HG03064 (cell line): ENCODE results near the gene SLC6A17.

Source experiments
- ATAC-seq: cut with Tn5 transposase; IDR thresholded peaks from one replicate; pipeline ENCODE4 v1.9.1; 2021; ENCODE audit warnings: low read depth; ENCODE audit not compliant: unreplicated experiment

The SLC6A17 gene

GRCh38 chr1:110170766-110171733 lies 20.8 kb downstream of the SLC6A17 start:
- ATAC-seq: no peak

- ATAC-seq: no peak
Observed at GRCh38 chr1:110172001-110172400, 21.7 kb downstream of the SLC6A17 start.

- no peak for ATAC-seq
Observed at GRCh38 chr1:110173466-110174105, 23.3 kb downstream of the SLC6A17 start.

- no peak for ATAC-seq
Observed at GRCh38 chr1:110174961-110175360, 24.7 kb downstream of the SLC6A17 start.

GRCh38 chr1:110176299-110176956 lies 26.1 kb downstream of the SLC6A17 start:
- ATAC-seq: no peak

- ATAC-seq: no peak
Observed at GRCh38 chr1:110177775-110178174, 27.5 kb downstream of the SLC6A17 start.

GRCh38 chr1:110183642-110184167 lies 33.4 kb downstream of the SLC6A17 start:
- no peak for ATAC-seq

GRCh38 chr1:110184446-110184845 lies 34.2 kb downstream of the SLC6A17 start:
- no peak for ATAC-seq

- ATAC-seq: no peak
Observed at GRCh38 chr1:110185181-110185580, 34.9 kb downstream of the SLC6A17 start.

- no peak for ATAC-seq
Observed at GRCh38 chr1:110186558-110186957, 36.3 kb downstream of the SLC6A17 start.

- no peak for ATAC-seq
Observed at GRCh38 chr1:110187139-110187890, 37.0 kb downstream of the SLC6A17 start.

- ATAC-seq: no peak
Observed at GRCh38 chr1:110188035-110188618, 37.8 kb downstream of the SLC6A17 start.

GRCh38 chr1:110189181-110189580 lies 38.9 kb downstream of the SLC6A17 start:
- no peak for ATAC-seq

GRCh38 chr1:110190282-110190929 lies 40.1 kb downstream of the SLC6A17 start:
- no peak for ATAC-seq

GRCh38 chr1:110192541-110192940 lies 42.2 kb downstream of the SLC6A17 start:
- no peak for ATAC-seq

- no peak for ATAC-seq
Observed at GRCh38 chr1:110195196-110195595, 44.9 kb downstream of the SLC6A17 start.

GRCh38 chr1:110196917-110197765 lies 46.8 kb downstream of the SLC6A17 start:
- ATAC-seq: no peak

- no peak for ATAC-seq
Observed at GRCh38 chr1:110197905-110198629, 47.8 kb downstream of the SLC6A17 start.
